Subcutaneous adipose tissue (tissue), 4 donors: ENCODE measurements around the gene GPC6. TPM values are rescaled to one million over a fixed set of nuclear protein-coding genes. Genes with fewer than 3 reads are reported as not detected.

Source experiments
- total RNA-seq, 4 donors: library from RNA; depleted of rRNA; stranded (reverse); fragments of >200 nt; gene quantifications; one replicate each; pipeline ENCODE4 v1.1.0, GENCODE V29; 2016
- TF ChIP-seq, protein P1 (sequence below): fragments of 450-650 bp; IDR thresholded peaks from one replicate; pipeline ENCODE4 v1.5.1; 2016; ENCODE audit warnings: low read depth, mild to moderate bottlenecking, control low read depth, antibody characterized with exemption, moderate library complexity

The GPC6 gene
- total RNA-seq, 4 donors from 2014 or later: 16.2 to 30.6 (median 26.9) TPM

DNA sequence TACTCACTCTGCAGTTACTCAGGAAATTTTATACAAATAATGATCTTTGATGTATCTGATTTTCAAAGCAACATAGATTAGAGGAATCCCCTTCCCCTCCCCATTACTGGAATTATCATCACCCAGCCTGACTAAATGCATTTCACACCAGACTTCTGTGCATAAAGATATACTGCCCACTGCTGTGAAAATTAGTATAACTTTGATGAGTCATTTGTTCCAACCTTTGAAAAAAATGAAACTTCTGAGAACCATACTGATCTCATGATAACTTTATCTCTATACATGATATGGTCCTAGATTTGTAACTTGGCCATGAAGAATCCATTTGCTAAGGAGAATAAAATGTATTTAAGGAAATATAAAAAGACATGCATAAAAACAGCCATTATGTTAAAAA lies 63.9 kb downstream of the GPC6 start:
- TF ChIP-seq, protein P1, sequence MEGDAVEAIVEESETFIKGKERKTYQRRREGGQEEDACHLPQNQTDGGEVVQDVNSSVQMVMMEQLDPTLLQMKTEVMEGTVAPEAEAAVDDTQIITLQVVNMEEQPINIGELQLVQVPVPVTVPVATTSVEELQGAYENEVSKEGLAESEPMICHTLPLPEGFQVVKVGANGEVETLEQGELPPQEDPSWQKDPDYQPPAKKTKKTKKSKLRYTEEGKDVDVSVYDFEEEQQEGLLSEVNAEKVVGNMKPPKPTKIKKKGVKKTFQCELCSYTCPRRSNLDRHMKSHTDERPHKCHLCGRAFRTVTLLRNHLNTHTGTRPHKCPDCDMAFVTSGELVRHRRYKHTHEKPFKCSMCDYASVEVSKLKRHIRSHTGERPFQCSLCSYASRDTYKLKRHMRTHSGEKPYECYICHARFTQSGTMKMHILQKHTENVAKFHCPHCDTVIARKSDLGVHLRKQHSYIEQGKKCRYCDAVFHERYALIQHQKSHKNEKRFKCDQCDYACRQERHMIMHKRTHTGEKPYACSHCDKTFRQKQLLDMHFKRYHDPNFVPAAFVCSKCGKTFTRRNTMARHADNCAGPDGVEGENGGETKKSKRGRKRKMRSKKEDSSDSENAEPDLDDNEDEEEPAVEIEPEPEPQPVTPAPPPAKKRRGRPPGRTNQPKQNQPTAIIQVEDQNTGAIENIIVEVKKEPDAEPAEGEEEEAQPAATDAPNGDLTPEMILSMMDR: no peak

DNA sequence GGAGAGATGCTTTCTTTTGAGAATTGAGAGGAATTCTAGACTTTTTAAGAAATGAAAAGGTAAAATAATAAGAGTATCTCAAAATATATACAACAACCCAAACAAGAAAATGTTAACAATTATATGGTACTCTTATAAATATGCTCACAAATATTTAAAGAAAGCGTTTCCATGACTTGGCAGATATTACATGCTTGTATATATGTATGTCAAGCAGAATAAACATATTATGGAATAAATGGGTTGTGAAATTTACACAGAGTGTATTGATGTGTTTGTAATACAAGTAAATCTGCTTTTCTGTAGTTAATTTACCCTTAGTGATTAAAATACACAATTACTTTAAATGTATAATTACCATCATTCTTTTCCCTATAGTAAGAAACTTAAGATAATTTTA lies 65.8 kb downstream of the GPC6 start:
- TF ChIP-seq, protein P1: no peak

DNA sequence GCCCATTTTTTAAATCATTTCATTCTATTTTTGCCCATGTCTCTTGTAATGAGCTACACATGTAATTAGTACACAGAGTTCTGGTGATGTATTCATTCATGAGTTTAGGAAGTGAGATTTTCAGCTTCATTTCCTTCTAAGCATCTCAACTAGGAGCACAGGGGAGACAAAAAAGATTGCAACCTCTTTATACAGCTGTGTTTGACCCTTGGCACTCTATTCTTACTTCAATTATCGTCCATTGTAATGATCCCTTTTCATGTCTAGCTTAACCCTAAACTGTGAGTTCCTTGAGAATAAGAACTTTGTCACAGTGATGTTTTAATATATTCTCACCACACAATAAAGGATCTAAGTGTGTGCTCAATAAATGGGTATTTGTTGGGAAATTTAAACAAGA lies 67.1 kb downstream of the GPC6 start:
- TF ChIP-seq, protein P1: no peak

- TF ChIP-seq, protein P1: no peak
Observed at GRCh38 chr13:93296584-93296983, 70.0 kb downstream of the GPC6 start.

GRCh38 chr13:93298713-93299112 lies 72.1 kb downstream of the GPC6 start:
- TF ChIP-seq, protein P1: no peak

- TF ChIP-seq, protein P1: no peak
Observed at GRCh38 chr13:93304134-93304533, 77.5 kb downstream of the GPC6 start.

- TF ChIP-seq, protein P1: no peak
Observed at GRCh38 chr13:93304868-93305613, 78.4 kb downstream of the GPC6 start.
